ACC112 (cell line): ENCODE data around the gene ZNF3.
A peak's percentile ranks its signal among the peaks of the same experiment; 100 is the strongest.

Experiments used
- H2AFZ ChIP-seq: fragments of 200-600 bp; sonication (generic); one replicate; pipeline ENCODE4 v1.6.0; 2017; ENCODE audit warnings: antibody characterized with exemption, low read length; ENCODE audit not compliant: unreplicated experiment
- H3K27ac ChIP-seq: fragments of 200-600 bp; sonication (generic); 2 replicates; pipeline ENCODE4 v1.5.1; 2014; ENCODE audit warnings: low read depth, mild to moderate bottlenecking, antibody characterized with exemption, low read length, moderate library complexity
- H3K27me3 ChIP-seq: fragments of 200-600 bp; sonication (generic); 2 replicates; pipeline ENCODE4 v1.6.1; 2014; ENCODE audit warnings: mild to moderate bottlenecking, antibody characterized with exemption, low read length, moderate library complexity, mixed read lengths; ENCODE audit not compliant: insufficient read depth
- H3K36me3 ChIP-seq: fragments of 200-600 bp; sonication (generic); 2 replicates; pipeline ENCODE4 v1.6.1; 2016; ENCODE audit warnings: mild to moderate bottlenecking, antibody characterized with exemption, low read length, moderate library complexity, mixed read lengths; ENCODE audit not compliant: insufficient read depth
- H3K4me1 ChIP-seq: fragments of 200-600 bp; sonication (generic); one replicate; pipeline ENCODE4 v1.6.1; 2016; ENCODE audit warnings: low read length, mixed read lengths; ENCODE audit not compliant: insufficient read depth, unreplicated experiment, control insufficient read depth
- H3K4me3 ChIP-seq: fragments of 200-600 bp; sonication (generic); 2 replicates; pipeline ENCODE4 v1.5.1; 2014; ENCODE audit warnings: mild to moderate bottlenecking, low read depth, low read length
- H3K79me2 ChIP-seq: fragments of 200-600 bp; sonication (generic); one replicate; pipeline ENCODE4 v1.6.0; 2016; ENCODE audit warnings: low read length; ENCODE audit not compliant: control insufficient read depth, unreplicated experiment, insufficient read depth

ZNF3 gene

GRCh38 chr7:100093925-100094486, 12.5 kb upstream of the ZNF3 start:
- peaks cover 12% of the 10 kb centered on the region for H3K4me1 ChIP-seq
- no peak overlapping the region for H3K27ac ChIP-seq
- H3K27me3 ChIP-seq, result no peaks in the 10 kb centered on the region
- H3K36me3 ChIP-seq, result peaks cover 62% of the 10 kb centered on the region
- no peak overlapping the region for H2AFZ ChIP-seq
- H3K79me2 ChIP-seq, result peaks cover 32% of the 10 kb centered on the region
- no peak overlapping the region for H3K4me3 ChIP-seq

GRCh38 chr7:100093498-100093897, 12.0 kb upstream of the ZNF3 start:
- no peak overlapping the region for H3K27ac ChIP-seq
- no peak overlapping the region for H2AFZ ChIP-seq
- peaks cover 28% of the 10 kb centered on the region for H3K79me2 ChIP-seq
- no peaks in the 10 kb centered on the region for H3K27me3 ChIP-seq
- H3K4me1 ChIP-seq, result peaks cover 12% of the 10 kb centered on the region
- H3K36me3 ChIP-seq, result peaks cover 57% of the 10 kb centered on the region
- H3K4me3 ChIP-seq, result no peak overlapping the region

DNA sequence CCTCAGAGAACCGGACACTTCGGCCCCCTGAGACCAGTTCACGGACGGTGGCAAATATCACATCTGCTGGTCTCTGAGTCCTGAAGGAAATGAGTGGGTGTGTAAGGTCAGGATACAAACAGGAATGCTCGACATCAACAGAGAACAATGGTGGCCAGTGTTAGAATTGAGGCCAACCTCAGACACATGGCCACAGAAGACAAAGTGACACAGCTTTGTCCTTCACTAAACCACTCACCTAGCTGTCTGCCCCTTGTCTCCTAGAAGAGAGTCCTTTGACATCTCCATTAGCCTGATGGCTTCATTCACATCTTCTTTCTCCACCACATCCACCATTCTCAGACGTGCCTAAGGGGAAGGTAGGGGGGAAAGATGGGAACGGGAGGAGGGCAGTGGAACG, 11.5 kb upstream of the ZNF3 start:
- no peak overlapping the region for H2AFZ ChIP-seq
- H3K4me3 ChIP-seq, result no peak overlapping the region
- no peaks in the 10 kb centered on the region for H3K27me3 ChIP-seq
- H3K4me1 ChIP-seq, result peaks cover 16% of the 10 kb centered on the region
- H3K36me3 ChIP-seq, result peaks cover 53% of the 10 kb centered on the region
- H3K79me2 ChIP-seq, result peaks cover 24% of the 10 kb centered on the region
- H3K27ac ChIP-seq, result no peak overlapping the region

DNA sequence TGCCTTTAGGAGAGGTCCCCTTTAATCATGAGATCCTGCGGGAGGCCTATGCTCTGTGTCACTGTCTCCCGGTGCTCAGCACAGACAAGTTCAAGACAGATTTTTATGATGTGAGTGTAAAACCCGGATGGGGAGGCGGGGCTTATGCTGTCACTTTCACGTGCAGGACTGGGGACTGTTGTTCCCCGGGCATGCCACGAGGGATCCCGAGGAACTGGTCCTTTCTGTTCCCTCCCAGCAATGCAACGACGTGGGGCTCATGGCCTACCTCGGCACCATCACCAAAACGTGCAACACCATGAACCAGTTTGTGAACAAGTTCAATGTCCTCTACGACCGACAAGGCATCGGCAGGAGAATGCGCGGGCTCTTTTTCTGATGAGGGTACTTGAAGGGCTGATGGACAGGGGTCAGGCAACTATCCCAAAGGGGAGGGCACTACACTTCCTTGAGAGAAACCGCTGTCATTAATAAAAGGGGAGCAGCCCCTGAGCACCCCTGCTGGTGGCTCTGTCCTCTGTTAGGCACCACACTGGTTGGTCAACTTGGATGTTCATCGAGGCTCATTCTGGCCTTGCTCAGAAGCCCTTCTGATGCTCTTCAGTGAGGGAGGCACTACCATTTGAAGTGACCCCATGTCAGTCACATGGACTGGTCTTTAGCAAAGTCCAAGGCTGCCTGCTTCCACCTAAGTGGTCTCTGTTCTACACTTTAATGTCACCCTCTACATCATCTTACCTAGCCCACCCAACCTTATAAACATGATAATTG, 10.1 kb upstream of the ZNF3 start:
- H2AFZ ChIP-seq, result no peak overlapping the region

GRCh38 chr7:100090527-100091410, 9.2 kb upstream of the ZNF3 start:
- Histone ChIP-seq H3K36me3 (peaks cover 42% of the 10 kb centered on the region), H2AFZ (no peak overlapping the region), H3K4me3 (no peak overlapping the region), H3K79me2 (peaks cover 22% of the 10 kb centered on the region), H3K27me3 (no peaks in the 10 kb centered on the region), H3K4me1 (peaks cover 32% of the 10 kb centered on the region), H3K27ac (peak overlapping the region; percentile 34)

More for the DNA sequence above, 10.1 kb upstream of the ZNF3 start:
- no peak overlapping the region for H3K27ac ChIP-seq
- no peak overlapping the region for H3K4me3 ChIP-seq
- H3K4me1 ChIP-seq, result peaks cover 30% of the 10 kb centered on the region
- peaks cover 22% of the 10 kb centered on the region for H3K79me2 ChIP-seq
- H3K27me3 ChIP-seq, result no peaks in the 10 kb centered on the region
- H3K36me3 ChIP-seq, result peaks cover 42% of the 10 kb centered on the region

GRCh38 chr7:100089458-100090196, 8.1 kb upstream of the ZNF3 start:
- no peaks in the 10 kb centered on the region for H3K27me3 ChIP-seq
- H3K36me3 ChIP-seq, result peaks cover 34% of the 10 kb centered on the region
- H3K4me3 ChIP-seq, result peak overlapping the region; percentile 82
- peak overlapping the region; percentile 95 for H3K27ac ChIP-seq
- H3K79me2 ChIP-seq, result peaks cover 22% of the 10 kb centered on the region
- H2AFZ ChIP-seq, result peak overlapping the region; percentile 26
- peaks cover 32% of the 10 kb centered on the region for H3K4me1 ChIP-seq

DNA sequence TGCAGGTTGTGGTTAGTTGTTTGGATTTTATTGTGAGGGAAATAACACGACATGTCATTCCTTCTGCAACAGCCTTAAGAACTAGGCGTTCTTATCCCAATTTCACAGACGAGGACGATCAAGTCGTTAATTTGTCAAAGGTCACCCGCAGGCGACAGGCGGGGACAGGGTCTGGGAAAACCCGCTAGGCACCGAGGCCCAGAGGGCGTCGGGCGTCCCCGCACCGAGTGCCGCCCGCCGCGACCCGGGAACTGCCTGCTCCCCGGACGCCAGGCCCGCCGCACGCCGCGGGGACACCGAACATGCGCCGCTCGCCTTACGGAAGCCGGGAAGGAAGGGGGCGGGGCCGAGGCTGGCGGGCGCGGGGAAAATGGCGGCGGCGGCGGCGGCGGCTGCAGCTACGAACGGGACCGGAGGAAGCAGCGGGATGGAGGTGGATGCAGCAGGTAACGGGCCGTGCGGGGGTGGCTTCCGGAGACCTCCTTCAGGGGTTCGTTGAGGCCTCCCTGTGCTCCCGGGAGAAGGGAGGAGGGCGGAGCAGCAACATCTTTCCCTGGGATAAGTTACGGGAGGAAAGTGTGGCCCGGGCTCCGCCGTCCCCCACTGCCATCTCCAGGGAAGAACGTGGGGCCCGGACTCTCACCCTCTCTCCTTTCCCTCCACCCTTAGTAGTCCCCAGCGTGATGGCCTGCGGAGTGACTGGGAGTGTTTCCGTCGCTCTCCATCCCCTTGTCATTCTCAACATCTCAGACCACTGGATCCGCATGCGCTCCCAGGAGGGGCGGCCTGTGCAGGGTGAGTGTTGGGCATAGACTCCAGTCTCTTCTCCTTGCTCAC, 7.3 kb upstream of the ZNF3 start, which contains the start of gene COPS6:
TSS of gene COPS6 (plus strand) at position 349 of the 837 bp plus-strand sequence. CDS start at position 371, 22 bp downstream.
- Histone ChIP-seq H3K27ac (peak within 1 kb of the TSS; percentile 95), H3K4me1 (peaks cover 32% of the 10 kb centered on the region), H3K4me3 (peak within 1 kb of the TSS; percentile 82), H3K79me2 (peaks cover 22% of the 10 kb centered on the region), H2AFZ (peak within 1 kb of the TSS; percentile 26), H3K36me3 (peaks cover 26% of the 10 kb centered on the region; the same call in 1 of the 2 replicates), H3K27me3 (no peaks in the 10 kb centered on the region)

DNA sequence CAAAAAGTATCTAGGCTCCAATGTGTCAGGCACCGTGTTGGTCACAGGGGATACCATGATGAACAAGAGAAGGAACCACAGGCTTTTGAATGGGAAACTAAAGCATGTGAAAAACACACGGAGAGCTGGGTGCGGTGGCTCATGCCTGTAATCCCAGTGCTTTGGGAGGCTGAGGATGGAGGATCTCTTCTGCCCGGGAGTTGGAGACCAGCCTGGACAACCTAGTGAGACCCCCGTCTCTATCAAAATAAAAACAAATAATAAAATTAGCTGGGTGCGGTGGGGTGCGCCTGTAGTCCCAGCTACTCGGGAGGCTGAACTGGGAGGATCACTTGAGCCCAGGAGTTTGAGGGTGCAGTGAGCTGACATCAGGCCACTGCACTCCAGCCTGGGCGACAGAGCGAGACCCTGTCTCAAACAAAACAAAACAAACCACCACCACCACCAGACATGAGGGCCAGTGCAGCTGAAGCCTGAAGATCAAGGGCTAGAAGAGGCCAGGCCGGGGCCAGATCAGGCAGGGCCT, 6.6 kb upstream of the ZNF3 start:
- Histone ChIP-seq H2AFZ (peak overlapping the region; percentile 26), H3K79me2 (peaks cover 22% of the 10 kb centered on the region), H3K27ac (peak overlapping the region; percentile 95), H3K27me3 (no peaks in the 10 kb centered on the region), H3K4me1 (peaks cover 32% of the 10 kb centered on the region), H3K4me3 (peak overlapping the region; percentile 82), H3K36me3 (peaks cover 24% of the 10 kb centered on the region; the same call in 1 of the 2 replicates)

DNA sequence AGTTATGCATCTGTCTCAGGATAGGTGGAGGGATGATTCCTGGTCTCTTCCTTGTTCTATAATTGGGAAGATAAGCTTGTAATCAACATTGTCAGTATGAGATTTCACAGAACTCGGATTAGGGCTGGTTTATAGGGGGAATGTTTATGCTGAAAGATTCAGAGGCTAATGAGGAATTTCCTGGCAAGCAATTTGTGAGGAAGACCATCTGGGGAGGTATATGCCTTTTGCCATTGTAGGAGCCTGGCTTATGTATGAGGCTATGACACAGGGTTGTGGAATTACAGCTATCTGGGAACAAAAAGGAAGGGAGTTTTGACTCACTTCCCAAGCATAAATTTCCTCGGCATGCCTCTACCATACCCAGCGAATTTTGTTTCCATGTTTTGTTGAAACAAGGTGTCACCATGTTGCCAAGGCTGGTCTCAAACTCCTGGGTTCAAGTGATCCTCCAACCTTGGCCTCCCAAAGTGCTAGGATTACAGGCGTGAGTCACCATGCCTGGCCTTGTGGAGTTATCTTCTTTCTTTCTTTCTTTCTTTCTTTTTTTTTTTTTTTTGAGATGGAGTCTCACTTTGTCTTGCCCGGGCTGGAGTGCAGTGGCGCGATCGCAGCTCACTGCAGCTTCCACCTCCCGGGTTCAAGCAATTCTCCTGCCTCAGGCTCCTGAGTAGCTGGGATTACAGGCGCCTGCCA, 5.7 kb upstream of the ZNF3 start:
- peak overlapping the region; percentile 14 for H2AFZ ChIP-seq
- H3K4me1 ChIP-seq, result peaks cover 32% of the 10 kb centered on the region
- no peaks in the 10 kb centered on the region for H3K27me3 ChIP-seq

More for the DNA sequence above, 5.7 kb upstream of the ZNF3 start:
- Histone ChIP-seq H3K27ac (peak overlapping the region; percentile 95), H3K79me2 (peaks cover 19% of the 10 kb centered on the region), H3K4me3 (peak overlapping the region; percentile 31; the same call in 1 of the 2 replicates), H3K36me3 (peaks cover 17% of the 10 kb centered on the region; the same call in 1 of the 2 replicates)
